Retinal pigment epithelial cell (primary cell): ENCODE data around the gene PYDC1.
"Not testable (repeated sequence)": the region's sequence is repeated elsewhere in the genome, so short reads cannot be mapped to it uniquely, and the experiment has no call there.

Experiments
- DNase-seq: peaks from one replicate; pipeline ENCODE4 v3.0.0-alpha.2; 2010; ENCODE audit warnings: low read depth
- H3K4me3 ChIP-seq: 2 replicates; pipeline ENCODE4 v1.5.1; 2011; ENCODE audit warnings: mild to moderate bottlenecking, low read length, control low read depth, moderate library complexity
- TF ChIP-seq, protein P1 (sequence below): conservative IDR thresholded peaks from 2 replicates; pipeline ENCODE4 v1.5.1; 2011; ENCODE audit warnings: low read depth, low read length, control low read depth, inconsistent platforms

The PYDC1 gene

DNA sequence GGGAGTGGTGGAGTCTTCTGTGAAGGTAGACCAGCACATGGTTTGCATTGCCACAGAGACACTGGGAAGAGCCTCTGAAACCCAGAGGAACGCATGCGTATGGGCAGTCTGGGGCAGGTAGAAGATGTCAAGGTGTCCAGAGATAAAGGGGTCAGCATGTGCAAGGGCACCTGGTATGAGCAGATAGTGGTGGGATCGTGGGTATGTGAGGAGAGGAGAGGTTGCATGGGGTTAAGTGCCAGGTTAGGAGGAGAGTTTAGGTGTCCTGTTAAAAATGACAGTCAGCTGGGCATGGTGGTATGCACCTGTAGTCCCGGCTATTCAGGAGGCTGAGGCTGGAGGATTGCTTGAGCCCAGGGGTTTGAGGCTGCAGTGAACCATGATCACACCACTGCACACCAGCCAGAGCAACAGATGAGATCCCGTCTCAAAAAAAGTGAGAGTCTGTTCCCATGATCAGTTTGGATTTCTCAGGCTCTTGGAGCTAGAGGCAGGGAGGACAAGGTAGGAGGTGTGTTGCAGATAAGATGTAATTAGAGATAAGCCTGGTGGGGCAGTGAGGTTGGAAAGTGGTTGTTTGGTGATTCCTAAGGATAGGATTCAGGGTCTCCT, 17.4 kb downstream of the PYDC1 start:
- DNase-seq, result no peak
- TF ChIP-seq, protein P1, sequence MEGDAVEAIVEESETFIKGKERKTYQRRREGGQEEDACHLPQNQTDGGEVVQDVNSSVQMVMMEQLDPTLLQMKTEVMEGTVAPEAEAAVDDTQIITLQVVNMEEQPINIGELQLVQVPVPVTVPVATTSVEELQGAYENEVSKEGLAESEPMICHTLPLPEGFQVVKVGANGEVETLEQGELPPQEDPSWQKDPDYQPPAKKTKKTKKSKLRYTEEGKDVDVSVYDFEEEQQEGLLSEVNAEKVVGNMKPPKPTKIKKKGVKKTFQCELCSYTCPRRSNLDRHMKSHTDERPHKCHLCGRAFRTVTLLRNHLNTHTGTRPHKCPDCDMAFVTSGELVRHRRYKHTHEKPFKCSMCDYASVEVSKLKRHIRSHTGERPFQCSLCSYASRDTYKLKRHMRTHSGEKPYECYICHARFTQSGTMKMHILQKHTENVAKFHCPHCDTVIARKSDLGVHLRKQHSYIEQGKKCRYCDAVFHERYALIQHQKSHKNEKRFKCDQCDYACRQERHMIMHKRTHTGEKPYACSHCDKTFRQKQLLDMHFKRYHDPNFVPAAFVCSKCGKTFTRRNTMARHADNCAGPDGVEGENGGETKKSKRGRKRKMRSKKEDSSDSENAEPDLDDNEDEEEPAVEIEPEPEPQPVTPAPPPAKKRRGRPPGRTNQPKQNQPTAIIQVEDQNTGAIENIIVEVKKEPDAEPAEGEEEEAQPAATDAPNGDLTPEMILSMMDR, result no peak
- no peak overlapping the region for H3K4me3 ChIP-seq

DNA sequence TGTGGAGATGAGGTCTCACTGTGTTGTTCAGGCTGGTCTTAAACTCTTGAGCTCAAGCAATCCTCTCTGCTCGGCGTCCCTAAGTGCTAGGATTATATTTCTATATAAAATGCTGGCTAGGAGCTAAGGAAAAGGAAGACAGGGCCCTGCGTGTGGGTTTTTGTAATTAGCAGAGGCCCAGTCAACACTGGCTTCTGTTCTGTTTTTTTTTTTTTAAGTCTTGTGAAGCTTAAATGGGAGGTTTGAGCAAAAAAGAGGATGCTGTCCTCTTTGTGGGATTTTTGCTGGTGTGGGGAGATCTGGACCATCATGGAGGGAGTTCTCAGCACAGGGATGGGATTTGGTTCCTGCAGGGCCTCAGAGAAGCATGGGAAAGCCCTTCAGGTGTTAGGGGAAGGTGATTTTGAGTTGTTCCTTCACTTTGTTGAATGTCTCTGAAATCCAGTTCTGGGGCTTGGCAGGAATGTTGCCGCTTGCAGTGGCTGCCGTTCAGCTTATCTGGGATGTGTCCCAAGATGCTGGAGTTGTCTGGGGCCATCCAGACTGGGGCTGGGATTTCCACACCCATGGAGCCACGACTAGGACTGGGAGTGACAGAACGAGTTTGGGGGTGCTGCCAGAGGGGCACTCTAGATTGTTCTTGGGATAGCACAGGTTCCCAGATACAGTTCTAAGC, 18.6 kb downstream of the PYDC1 start:
- no peak for DNase-seq
- no peak overlapping the region for H3K4me3 ChIP-seq
- TF ChIP-seq, protein P1, result no peak

DNA sequence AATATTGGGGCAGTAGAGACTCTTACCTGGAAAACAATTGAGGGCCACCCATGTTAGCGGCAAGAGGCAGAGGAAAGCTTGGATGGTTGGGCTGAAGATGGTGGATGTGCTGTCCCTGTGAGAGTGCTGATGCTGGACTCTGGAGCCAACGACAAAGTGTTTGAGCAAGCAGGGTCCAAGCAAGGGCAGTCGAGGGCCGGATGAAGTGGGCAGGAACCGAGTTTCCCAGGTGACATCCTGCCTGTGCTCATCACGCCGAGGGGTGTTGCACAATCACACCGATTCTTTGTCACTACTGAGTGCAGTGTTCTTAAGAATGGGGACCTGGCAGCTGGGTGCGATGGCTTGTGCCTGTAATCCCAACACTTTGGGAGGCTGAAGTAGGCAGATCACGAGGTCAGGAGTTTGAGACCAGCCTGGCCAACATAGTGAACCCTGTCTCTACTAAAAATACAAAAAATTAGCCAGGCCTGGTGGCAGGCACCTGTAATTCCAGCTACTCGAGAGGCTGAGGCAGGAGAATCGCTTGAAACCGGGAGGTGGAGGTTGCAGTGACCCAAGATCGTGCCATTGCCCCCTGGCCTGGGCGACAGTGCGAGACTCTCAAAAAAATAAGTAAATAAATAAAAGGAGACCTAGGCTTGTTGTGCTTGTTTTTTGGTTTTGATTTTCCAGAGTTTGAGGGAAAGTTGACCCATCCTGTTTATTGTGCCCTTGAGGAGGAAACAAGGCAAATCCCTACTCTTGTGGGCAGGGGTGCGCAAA, 20.4 kb downstream of the PYDC1 start:
- H3K4me3 ChIP-seq, result no peak overlapping the region
- TF ChIP-seq, protein P1, result no peak

DNA sequence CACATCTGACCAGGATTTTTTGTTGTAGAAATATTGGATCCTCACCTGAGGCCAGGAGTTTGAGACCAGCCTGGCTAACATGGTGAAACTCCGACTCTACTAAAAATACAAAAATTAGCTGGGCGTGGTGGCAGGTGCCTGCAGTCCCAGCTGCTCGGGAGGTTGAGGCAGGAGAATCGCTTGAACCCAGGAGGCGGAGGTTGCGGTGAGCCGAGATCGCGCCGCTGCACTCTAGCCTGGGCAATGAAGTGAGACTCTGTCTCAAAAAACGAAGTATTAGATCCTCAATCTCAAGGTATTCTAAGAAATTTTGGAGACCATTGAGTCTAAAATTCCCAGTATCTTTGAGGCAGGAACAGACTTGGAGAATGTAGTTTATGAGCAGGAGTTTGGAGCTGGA, 21.1 kb downstream of the PYDC1 start:
- H3K4me3 ChIP-seq, DNase-seq: not testable (repeated sequence)

More for the DNA sequence above, 20.4 kb downstream of the PYDC1 start:
- DNase-seq, result no peak

DNA sequence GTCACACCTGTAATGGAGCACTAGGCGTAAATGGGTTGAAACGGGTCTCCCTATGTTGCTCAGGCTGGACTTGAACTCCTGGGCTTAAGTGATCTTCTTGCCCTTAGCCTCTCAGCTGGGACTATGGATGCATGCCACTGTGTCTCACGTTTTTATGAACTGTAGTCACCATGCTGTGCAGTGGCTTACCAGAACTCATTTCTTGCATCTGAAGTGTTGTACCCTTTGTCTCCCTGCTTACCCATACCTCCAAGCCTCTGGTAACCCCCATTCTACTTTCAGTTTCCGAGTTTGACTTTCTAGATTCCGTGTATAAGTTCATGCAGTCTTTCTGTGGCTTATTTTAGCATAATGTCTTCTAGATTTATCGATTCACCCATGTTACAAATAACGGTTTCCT, 22.0 kb downstream of the PYDC1 start:
- TF ChIP-seq, protein P1, result no peak
- no peak overlapping the region for H3K4me3 ChIP-seq
- DNase-seq, result no peak

DNA sequence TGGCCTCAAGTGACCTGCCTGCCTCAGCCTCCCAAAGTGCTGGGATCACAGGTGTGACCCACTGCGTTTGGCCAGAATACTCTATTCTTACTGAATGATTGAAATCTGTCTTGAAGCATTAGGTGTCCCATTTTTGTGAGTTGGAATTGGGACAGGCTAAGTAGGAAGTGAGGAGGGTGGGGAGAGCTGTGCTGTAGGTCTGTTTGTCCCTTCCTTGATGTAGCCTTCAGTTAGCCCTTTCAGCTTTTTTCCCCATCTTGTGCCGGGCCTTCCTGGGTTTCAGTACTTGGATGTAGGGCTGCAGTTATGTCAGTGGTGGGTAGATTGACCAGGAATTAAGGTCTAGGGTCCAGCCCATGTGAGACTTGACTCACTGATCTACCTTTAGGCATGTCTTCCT, 23.1 kb downstream of the PYDC1 start:
- no peak overlapping the region for H3K4me3 ChIP-seq
- TF ChIP-seq, protein P1, result no peak
- DNase-seq, result no peak

DNA sequence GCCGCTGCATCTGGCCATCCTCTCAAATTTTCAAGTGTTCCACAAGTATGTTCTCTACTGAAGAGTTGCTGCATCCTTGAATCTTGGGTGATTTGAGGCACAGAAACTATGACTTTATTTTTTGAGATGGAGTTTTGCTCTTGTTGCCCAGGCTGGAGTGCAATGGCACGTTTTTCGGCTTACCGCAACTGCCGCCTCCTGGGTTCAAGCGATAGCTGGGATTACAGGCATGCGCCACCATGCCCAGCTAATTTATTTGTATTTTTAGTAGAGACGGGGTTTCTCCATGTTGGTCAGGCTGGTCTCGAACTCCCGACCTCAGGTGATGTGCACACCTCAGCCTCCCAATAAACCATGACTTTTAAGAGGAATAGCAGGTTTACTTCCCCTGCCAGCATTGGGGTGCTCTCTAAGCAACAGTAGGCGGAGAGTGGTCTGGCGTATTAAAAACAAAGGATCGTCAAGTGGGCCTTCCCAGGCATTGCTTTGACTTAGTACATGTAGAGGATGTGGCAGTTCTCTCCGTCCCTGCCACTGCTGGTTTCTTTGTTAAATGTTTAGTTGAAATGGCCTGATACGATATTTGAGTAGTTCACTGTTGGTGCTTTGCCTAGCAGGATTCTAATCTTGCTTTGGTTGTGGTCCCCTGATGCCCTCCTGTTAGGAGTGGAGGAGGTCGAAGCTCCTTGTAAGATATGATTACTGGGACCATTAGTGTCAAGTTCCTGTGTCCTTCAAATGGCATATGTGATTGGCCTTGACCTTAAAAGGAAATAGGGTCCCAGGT, 23.9 kb downstream of the PYDC1 start:
- no peak overlapping the region for H3K4me3 ChIP-seq
- DNase-seq, result no peak
- TF ChIP-seq, protein P1, result no peak
